GM23338 (cell line): ENCODE results near the gene TARP.

Source experiments
- ATAC-seq: fragments of 200-7000 bp; cut with Tn5 transposase; 3 replicates; pipeline ENCODE4 v1.9.1; 2020
- DNase-seq: peaks from one replicate; pipeline ENCODE4 v3.0.0-alpha.2; 2015; ENCODE audit warnings: low spot score
- H2AFZ ChIP-seq: fragments of 200-600 bp; sonication (generic); 2 replicates; pipeline ENCODE4 v1.8.0; 2016; ENCODE audit warnings: antibody characterized with exemption, mild to moderate bottlenecking, moderate library complexity
- H3F3A ChIP-seq: fragments of 200-600 bp; sonication (generic); replicated peaks from 2 replicates; pipeline ENCODE4 v1.8.0; 2017; ENCODE audit warnings: antibody characterized with exemption, mixed run types, low read depth
- H3K27ac ChIP-seq: fragments of 200-600 bp; sonication (generic); 2 replicates; pipeline ENCODE4 v1.6.1; 2016; ENCODE audit warnings: low read depth
- H3K27me3 ChIP-seq: fragments of 200-600 bp; sonication (generic); 2 replicates; pipeline ENCODE4 v1.8.0; 2016; ENCODE audit warnings: mild to moderate bottlenecking, mixed run types, moderate library complexity; ENCODE audit not compliant: insufficient read depth
- H3K36me3 ChIP-seq: fragments of 200-600 bp; sonication (generic); 2 replicates; pipeline ENCODE4 v1.8.0; 2016; ENCODE audit warnings: mild to moderate bottlenecking; ENCODE audit not compliant: insufficient read depth
- H3K4me1 ChIP-seq: fragments of 200-600 bp; sonication (generic); 2 replicates; pipeline ENCODE4 v1.8.0; 2016; ENCODE audit warnings: mild to moderate bottlenecking, moderate library complexity; ENCODE audit not compliant: insufficient read depth
- H3K4me2 ChIP-seq: fragments of 200-600 bp; sonication (generic); 2 replicates; pipeline ENCODE4 v1.7.1; 2017; ENCODE audit warnings: mixed run types
- H3K4me3 ChIP-seq: fragments of 200-600 bp; sonication (generic); 2 replicates; pipeline ENCODE4 v1.6.1; 2016; ENCODE audit warnings: mixed run types
- H3K79me2 ChIP-seq: fragments of 200-600 bp; sonication (generic); replicated peaks from 2 replicates; pipeline ENCODE4 v1.8.0; 2017; ENCODE audit warnings: mild to moderate bottlenecking; ENCODE audit not compliant: insufficient read depth
- H3K9me2 ChIP-seq: fragments of 200-600 bp; sonication (generic); 2 replicates; pipeline ENCODE4 v1.8.0; 2017; ENCODE audit not compliant: insufficient read depth
- H4K20me1 ChIP-seq: fragments of 200-600 bp; sonication (generic); replicated peaks from 2 replicates; pipeline ENCODE4 v1.8.0; 2017; ENCODE audit warnings: mild to moderate bottlenecking; ENCODE audit not compliant: insufficient read depth
- H3K27ac Mint-ChIP-seq: 2 replicates; pipeline ENCODE4 v1.8.0; 2020; ENCODE audit warnings: inconsistent platforms, mild to moderate bottlenecking, moderate library complexity, mixed read lengths
- H3K27me3 Mint-ChIP-seq: 3 replicates; pipeline ENCODE4 v1.8.0; 2022; ENCODE audit warnings: low read depth, mild to moderate bottlenecking, moderate library complexity, mixed read lengths, inconsistent platforms; ENCODE audit not compliant: insufficient read depth, poor library complexity
- H3K36me3 Mint-ChIP-seq: 3 replicates; pipeline ENCODE4 v1.8.0; 2021; ENCODE audit warnings: low read depth, mild to moderate bottlenecking, inconsistent platforms, moderate library complexity, mixed read lengths
- H3K4me1 Mint-ChIP-seq: 3 replicates; pipeline ENCODE4 v1.8.0; 2020; ENCODE audit warnings: mild to moderate bottlenecking, inconsistent platforms, mixed read lengths
- H3K4me3 Mint-ChIP-seq: 3 replicates; pipeline ENCODE4 v1.8.0; 2021; ENCODE audit warnings: moderate library complexity, mild to moderate bottlenecking, inconsistent platforms, mixed read lengths
- H3K9me3 Mint-ChIP-seq: 3 replicates; pipeline ENCODE4 v1.8.0; 2020; ENCODE audit warnings: moderate library complexity, mild to moderate bottlenecking, inconsistent platforms, mixed read lengths
- CREB1 ChIP-seq: fragments of 250-450 bp; sonication (Bioruptor Pico); IDR thresholded peaks from 2 replicates; pipeline ENCODE4 v1.5.0; 2020; ENCODE audit warnings: low read depth, mild to moderate bottlenecking, moderate library complexity
- EZH2 ChIP-seq: fragments of 200-600 bp; sonication (generic); IDR thresholded peaks from one replicate; pipeline ENCODE4 v1.8.0; 2017; ENCODE audit warnings: antibody characterized with exemption, mild to moderate bottlenecking, low read depth; ENCODE audit not compliant: unreplicated experiment
- EZH2phosphoT487 ChIP-seq: fragments of 200-600 bp; sonication (generic); IDR thresholded peaks from one replicate; pipeline ENCODE4 v1.8.1; 2018; ENCODE audit warnings: antibody characterized with exemption; ENCODE audit not compliant: unreplicated experiment
- JUNB ChIP-seq: IDR thresholded peaks from one replicate; pipeline ENCODE4 v1.6.1; 2016; ENCODE audit warnings: antibody characterized with exemption; ENCODE audit not compliant: unreplicated experiment
- POLR2AphosphoS5 ChIP-seq: IDR thresholded peaks from 2 replicates; pipeline ENCODE4 v1.6.1; 2016; ENCODE audit warnings: antibody characterized with exemption, low read depth
- STAT1 ChIP-seq: IDR thresholded peaks from one replicate; pipeline ENCODE4 v1.6.1; 2016; ENCODE audit warnings: antibody characterized with exemption; ENCODE audit not compliant: unreplicated experiment
- ZNF114 ChIP-seq: fragments of 250-450 bp; sonication (Bioruptor Pico); IDR thresholded peaks from 2 replicates; pipeline ENCODE4 v1.5.0; 2020; ENCODE audit warnings: mild to moderate bottlenecking, moderate library complexity
- ZNF331 ChIP-seq: fragments of 250-450 bp; sonication (Bioruptor Pico); IDR thresholded peaks from 2 replicates; pipeline ENCODE4 v1.5.0; 2020; ENCODE audit warnings: low read depth, mild to moderate bottlenecking, moderate library complexity
- TF ChIP-seq, protein P1 (sequence below), 2 experiments: fragments of 200-600 bp in 1 of 2; sonication (generic) in 1 of 2; conservative IDR thresholded peaks; 2 replicates each; pipeline versions ENCODE4 v1.5.1 to v1.6.1; 2016 to 2017; ENCODE audit warnings: antibody characterized with exemption in 2 of 2, low read depth in 2 of 2, mild to moderate bottlenecking in 2 of 2, moderate library complexity in 1 of 2
- TF ChIP-seq, protein P2 (sequence below): IDR thresholded peaks from 2 replicates; pipeline ENCODE4 v1.6.1; 2016; ENCODE audit warnings: antibody characterized with exemption

Gene TARP

DNA sequence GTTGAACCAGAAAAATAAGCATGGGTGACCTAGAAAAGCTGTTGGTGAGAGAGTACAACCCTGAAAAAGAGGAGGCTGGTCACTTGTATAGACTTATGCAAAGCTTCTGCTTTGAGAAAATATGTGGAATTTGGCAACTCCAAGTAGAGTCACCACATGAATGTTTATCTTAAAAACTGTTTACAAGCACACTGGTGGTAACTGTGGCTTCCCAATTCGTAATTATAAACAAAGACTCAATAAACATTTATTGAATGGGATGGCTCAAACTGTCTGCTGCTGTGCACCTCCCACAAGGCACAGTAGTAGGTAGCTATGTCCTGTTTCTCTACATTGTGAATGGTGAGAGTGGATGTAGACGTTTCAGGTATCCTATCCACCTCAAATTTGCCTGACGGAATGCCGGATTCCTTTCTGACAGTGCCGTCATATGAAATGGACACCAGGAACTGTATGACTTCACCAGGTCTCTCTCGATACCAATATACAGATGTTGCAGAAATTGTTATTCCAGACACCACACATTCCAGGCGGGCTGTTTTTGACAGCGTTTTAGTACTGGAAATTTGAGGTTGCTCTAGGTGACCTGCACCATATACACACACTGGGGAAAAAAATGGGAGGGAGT, 43.4 kb upstream of the TARP start:
- Mint-ChIP-seq H3K36me3 (no peaks in the 10 kb centered on the region), H3K4me1 (peaks cover 14% of the 10 kb centered on the region), H3K9me3 (no peaks in the 10 kb centered on the region), H3K27ac (no peak overlapping the region), H3K4me3 (no peak overlapping the region), H3K27me3 (no peaks in the 10 kb centered on the region)
- no peak overlapping the region for H3K27ac ChIP-seq
- no peak overlapping the region for H3K4me2 ChIP-seq
- H4K20me1 ChIP-seq = no peaks in the 10 kb centered on the region
- ATAC-seq (no peak), DNase-seq (no peak)
- no peaks in the 10 kb centered on the region for H3K27me3 ChIP-seq
- H3F3A ChIP-seq = no peaks in the 10 kb centered on the region
- no peak for TF ChIP-seq STAT1
- TF ChIP-seq POLR2AphosphoS5 = no peak
- TF ChIP-seq EZH2 = no peak
- TF ChIP-seq, protein P1, sequence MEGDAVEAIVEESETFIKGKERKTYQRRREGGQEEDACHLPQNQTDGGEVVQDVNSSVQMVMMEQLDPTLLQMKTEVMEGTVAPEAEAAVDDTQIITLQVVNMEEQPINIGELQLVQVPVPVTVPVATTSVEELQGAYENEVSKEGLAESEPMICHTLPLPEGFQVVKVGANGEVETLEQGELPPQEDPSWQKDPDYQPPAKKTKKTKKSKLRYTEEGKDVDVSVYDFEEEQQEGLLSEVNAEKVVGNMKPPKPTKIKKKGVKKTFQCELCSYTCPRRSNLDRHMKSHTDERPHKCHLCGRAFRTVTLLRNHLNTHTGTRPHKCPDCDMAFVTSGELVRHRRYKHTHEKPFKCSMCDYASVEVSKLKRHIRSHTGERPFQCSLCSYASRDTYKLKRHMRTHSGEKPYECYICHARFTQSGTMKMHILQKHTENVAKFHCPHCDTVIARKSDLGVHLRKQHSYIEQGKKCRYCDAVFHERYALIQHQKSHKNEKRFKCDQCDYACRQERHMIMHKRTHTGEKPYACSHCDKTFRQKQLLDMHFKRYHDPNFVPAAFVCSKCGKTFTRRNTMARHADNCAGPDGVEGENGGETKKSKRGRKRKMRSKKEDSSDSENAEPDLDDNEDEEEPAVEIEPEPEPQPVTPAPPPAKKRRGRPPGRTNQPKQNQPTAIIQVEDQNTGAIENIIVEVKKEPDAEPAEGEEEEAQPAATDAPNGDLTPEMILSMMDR (conservative IDR thresholded peaks at IDR 0.05; ENCODE audit: low read depth in 2 of 2) = no peak
- no peak for TF ChIP-seq EZH2phosphoT487
- no peak for TF ChIP-seq ZNF331 (CRISPR knock-in tag)
- TF ChIP-seq, protein P2, sequence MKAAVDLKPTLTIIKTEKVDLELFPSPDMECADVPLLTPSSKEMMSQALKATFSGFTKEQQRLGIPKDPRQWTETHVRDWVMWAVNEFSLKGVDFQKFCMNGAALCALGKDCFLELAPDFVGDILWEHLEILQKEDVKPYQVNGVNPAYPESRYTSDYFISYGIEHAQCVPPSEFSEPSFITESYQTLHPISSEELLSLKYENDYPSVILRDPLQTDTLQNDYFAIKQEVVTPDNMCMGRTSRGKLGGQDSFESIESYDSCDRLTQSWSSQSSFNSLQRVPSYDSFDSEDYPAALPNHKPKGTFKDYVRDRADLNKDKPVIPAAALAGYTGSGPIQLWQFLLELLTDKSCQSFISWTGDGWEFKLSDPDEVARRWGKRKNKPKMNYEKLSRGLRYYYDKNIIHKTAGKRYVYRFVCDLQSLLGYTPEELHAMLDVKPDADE = no peak
- TF ChIP-seq JUNB = no peak
- no peaks in the 10 kb centered on the region for H3K79me2 ChIP-seq
- H3K4me1 ChIP-seq = peaks cover 8% of the 10 kb centered on the region; the same call in 1 of the 2 replicates
- no peak overlapping the region for H3K4me3 ChIP-seq
- no peaks in the 10 kb centered on the region for H3K9me2 ChIP-seq
- H3K36me3 ChIP-seq = no peaks in the 10 kb centered on the region
- H2AFZ ChIP-seq = no peak overlapping the region

DNA sequence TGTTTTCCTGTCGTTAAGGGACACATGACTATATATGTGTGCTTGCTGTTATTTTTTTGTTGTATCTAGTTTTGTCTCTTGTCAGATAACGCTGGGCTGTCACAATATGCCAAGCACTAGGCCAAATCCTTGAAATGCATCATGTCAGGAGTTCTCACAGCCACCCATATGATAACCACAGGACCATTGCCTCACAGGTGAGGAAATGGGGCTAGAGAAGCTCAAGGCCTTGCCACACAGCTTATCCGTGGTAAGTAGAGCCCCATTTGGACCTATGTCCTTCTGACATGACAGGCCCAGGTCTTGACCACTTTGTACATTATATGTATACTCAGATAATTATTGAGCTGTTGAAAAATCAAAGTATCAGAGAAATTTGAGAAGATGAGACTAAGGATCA, 42.0 kb upstream of the TARP start:
- H3K36me3 Mint-ChIP-seq = no peaks in the 10 kb centered on the region
- H3F3A ChIP-seq = no peaks in the 10 kb centered on the region
- H3K36me3 ChIP-seq = no peaks in the 10 kb centered on the region
- peaks cover 2% of the 10 kb centered on the region for H3K27me3 Mint-ChIP-seq
- H3K4me1 ChIP-seq = peaks cover 13% of the 10 kb centered on the region
- DNase-seq (no peak), ATAC-seq (no peak)
- no peaks in the 10 kb centered on the region for H3K27me3 ChIP-seq
- no peak overlapping the region for H3K4me3 ChIP-seq
- H3K9me2 ChIP-seq = no peaks in the 10 kb centered on the region
- no peak overlapping the region for H3K27ac ChIP-seq
- no peak overlapping the region for H3K4me3 Mint-ChIP-seq
- no peaks in the 10 kb centered on the region for H4K20me1 ChIP-seq
- H3K79me2 ChIP-seq = no peaks in the 10 kb centered on the region
- TF ChIP-seq ZNF114 (no peak), ZNF331 (CRISPR knock-in tag) (no peak), STAT1 (no peak), CREB1 (CRISPR knock-in tag) (no peak), EZH2 (no peak), EZH2phosphoT487 (no peak)
- no peak overlapping the region for H2AFZ ChIP-seq
- H3K4me2 ChIP-seq = no peak overlapping the region
- H3K27ac Mint-ChIP-seq = no peak overlapping the region
- peaks cover 16% of the 10 kb centered on the region for H3K4me1 Mint-ChIP-seq
- no peaks in the 10 kb centered on the region for H3K9me3 Mint-ChIP-seq
